GM12872 (cell line): ENCODE data around the gene ITPRID2.

Experiments used
- CTCF ChIP-seq: IDR thresholded peaks from 3 replicates; pipeline ENCODE4 v1.5.1; 2011; ENCODE audit warnings: low read depth, mild to moderate bottlenecking, low read length, moderate library complexity; ENCODE audit not compliant: insufficient read depth

Gene ITPRID2

DNA sequence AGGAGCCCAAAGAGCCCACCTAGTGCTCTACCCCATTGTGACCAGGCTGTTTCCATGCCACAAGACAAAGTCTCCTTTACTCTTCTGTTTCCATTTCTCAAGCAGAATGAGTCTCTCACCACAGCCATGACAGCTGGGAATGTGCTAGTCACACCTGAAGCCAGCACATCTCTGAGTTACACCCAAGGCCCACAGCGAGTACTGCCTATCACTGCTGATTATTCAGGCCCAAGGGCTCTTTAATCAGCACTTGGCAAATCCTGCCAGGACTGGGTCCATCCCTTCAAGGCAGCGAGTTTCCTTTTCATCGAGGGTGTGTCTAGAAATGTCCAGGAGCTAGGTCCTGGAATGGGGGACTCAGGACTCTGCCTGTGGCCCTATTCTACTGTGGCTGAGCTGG, 79.5 kb downstream of the ITPRID2 start:
- TF ChIP-seq CTCF, result no peak

DNA sequence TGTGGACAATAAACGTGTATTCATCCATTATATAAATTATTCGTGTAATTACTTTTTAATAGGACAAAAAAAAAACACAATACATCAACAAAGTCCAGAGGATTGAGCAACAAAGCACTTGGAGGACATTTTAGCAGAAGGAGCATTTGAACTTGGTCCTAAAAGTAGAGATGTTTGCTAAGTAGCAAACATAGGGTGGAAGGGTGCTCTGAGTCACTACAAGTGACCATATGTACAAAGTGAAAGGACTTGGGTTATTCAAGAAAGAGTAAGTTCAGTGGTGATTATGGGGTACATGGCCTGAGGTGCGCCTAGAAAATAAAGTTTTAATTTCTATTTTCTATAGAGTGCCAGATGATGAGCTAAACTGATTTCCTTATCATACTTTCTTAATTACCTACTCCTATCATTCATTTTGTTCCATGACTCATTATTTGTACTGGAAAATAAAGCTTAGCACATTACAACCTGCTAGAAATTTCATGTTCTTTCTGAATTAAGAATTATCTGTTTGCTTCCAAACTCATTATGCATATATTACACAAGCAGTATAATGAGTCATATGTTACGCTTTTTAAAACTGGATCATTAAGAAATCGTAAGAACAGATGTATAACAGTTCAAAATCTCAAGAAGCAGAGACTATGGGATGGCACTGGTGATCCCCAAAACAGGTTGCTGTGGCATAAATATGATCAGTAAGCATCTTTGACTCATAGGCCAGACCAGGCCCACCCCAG, 81.1 kb downstream of the ITPRID2 start:
- no peak for TF ChIP-seq CTCF

DNA sequence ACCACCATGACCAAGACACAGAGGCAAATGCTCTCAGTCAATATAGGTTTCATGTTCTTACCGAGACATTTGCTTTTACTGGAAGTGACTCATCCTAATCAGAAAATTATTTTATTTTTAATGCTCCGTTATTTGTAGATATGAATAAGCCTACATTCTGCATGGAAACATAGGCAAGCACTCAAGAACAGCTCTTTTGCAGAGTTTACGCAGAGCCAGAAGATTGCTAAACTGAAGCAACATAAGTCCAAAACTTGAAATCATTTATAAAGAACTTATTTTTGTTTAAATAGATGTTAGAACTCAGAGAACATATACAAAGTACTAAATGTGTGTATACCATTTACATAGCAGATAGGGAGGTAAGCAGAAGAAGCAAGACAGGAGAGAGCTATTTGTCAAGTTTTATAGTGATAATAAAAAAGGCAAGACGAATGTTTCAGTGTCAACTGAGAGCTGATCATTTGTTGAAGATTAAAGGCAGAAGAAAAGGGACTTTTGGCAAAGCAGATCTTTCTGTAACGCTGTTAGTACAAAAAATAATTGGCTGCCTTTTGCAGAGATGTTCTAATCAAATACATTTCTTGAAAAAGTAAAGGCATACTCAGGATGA, 81.7 kb downstream of the ITPRID2 start:
- no peak for TF ChIP-seq CTCF

DNA sequence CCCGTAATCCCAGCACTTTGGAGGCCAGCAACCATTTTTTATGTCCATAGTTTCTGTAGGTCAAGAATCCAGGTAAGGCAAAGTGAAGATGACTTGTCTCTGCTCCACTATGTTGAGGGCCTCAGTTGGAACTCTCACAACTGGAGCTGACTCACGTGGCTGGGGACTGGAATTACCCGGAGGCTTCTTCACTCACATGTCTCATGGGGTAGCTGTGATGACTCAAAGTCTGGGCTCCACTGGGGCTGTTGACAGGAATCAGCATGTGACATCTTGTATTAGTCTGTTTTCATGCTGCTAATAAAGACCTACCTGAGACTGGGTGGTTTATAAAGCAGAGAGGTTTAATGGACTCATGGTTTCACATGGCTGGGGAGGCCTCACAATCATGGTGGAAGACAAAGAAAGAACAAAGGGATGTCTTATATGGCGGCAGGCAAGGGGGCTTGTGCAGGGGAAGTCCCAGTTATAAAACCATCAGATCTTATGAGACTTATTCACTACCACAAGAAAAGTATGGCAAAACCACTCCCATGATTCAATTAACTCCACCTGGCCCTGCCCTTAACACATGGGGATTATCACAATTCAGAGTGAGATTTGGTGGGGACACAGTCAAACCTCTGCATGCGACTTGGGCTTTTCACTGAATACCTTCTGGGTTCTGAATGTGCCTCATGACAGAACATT, 86.3 kb downstream of the ITPRID2 start:
- no peak for TF ChIP-seq CTCF

DNA sequence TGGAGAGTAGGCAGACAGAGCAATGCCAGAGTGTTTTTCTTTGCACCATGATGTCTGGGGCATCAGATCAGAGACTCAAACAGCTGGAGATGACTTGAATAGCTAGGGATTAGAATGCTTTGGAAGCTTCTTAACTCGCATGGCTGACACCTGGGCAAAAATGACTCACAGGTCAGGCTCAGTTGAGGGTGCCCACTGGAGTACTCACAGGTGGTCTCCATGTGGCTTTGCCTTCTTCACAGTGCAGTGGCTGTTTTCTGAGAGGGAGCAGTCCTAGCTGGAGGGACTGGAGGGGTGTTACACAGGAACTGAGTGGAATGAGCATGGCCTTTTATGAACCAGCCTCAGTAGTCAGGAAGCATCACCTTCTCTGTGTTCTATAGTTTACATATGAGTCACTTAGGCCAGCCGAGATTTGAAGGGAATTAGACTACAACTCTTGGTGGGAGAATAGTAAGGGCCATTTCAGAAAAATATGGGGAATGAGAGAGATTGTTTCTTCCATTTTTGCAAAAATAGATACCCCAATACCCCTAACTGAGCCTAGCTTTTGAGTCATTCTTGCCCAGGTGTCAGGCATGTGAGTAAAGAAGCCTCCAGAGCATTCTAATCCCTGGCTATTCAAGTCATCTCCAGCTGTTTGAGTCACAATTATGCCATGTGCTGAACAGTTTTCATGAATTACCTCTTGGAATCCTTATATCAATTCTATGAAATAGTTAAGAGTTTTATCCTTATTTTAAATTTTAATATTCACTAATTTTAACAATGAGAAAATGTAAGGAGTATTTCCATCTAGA, 87.0 kb downstream of the ITPRID2 start:
- no peak for TF ChIP-seq CTCF
